Loucy (cell line): ENCODE measurements around the gene ZCWPW1.

ENCODE experiments used
- H2AFZ ChIP-seq: fragments of 200-600 bp; sonication (generic); 2 replicates; pipeline ENCODE4 v1.6.0; 2016; ENCODE audit warnings: antibody characterized with exemption, mild to moderate bottlenecking, low read length, moderate library complexity
- H3F3A ChIP-seq: fragments of 200-600 bp; 2 replicates; pipeline ENCODE4 v1.6.0; 2016; ENCODE audit warnings: antibody characterized with exemption, low read depth, mild to moderate bottlenecking
- H3K27me3 ChIP-seq: fragments of 200-600 bp; sonication (generic); 2 replicates; pipeline ENCODE4 v1.6.1; 2014; ENCODE audit warnings: low read length, mild to moderate bottlenecking; ENCODE audit not compliant: insufficient read depth, poor library complexity, severe bottlenecking
- H3K36me3 ChIP-seq: fragments of 200-600 bp; sonication (generic); 2 replicates; pipeline ENCODE4 v1.6.1; 2016; ENCODE audit warnings: low read length; ENCODE audit not compliant: insufficient read depth
- H3K4me1 ChIP-seq: fragments of 200-600 bp; sonication (generic); 2 replicates; pipeline ENCODE4 v1.5.1; 2014; ENCODE audit warnings: low read length, mild to moderate bottlenecking; ENCODE audit not compliant: insufficient read depth, poor library complexity, severe bottlenecking
- H3K4me2 ChIP-seq: fragments of 200-600 bp; sonication (generic); 2 replicates; pipeline ENCODE4 v1.6.0; 2014; ENCODE audit warnings: antibody characterized with exemption, low read length, low read depth, mild to moderate bottlenecking; ENCODE audit not compliant: poor library complexity, severe bottlenecking
- H3K4me3 ChIP-seq: fragments of 200-600 bp; sonication (generic); 2 replicates; pipeline ENCODE4 v1.5.1; 2014; ENCODE audit warnings: low read length, mild to moderate bottlenecking, mixed read lengths; ENCODE audit not compliant: poor library complexity, severe bottlenecking
- H3K79me2 ChIP-seq: fragments of 200-600 bp; sonication (generic); 2 replicates; pipeline ENCODE4 v1.6.1; 2014; ENCODE audit warnings: low read length; ENCODE audit not compliant: insufficient read depth
- H3K9ac ChIP-seq: fragments of 200-600 bp; sonication (generic); 2 replicates; pipeline ENCODE4 v1.6.0; 2014; ENCODE audit warnings: mild to moderate bottlenecking, low read depth, low read length, moderate library complexity; ENCODE audit not compliant: poor library complexity, severe bottlenecking
- H3K9me2 ChIP-seq: fragments of 200-600 bp; sonication (generic); replicated peaks from 2 replicates; pipeline ENCODE4 v1.6.1; 2016; ENCODE audit warnings: low read depth, low read length, mixed read lengths
- H3K9me3 ChIP-seq: fragments of 200-600 bp; sonication (generic); 2 replicates; pipeline ENCODE4 v1.6.1; 2014; ENCODE audit warnings: mild to moderate bottlenecking, antibody characterized with exemption, low read length, low read depth; ENCODE audit not compliant: insufficient read depth
- H4K20me1 ChIP-seq: fragments of 200-600 bp; sonication (generic); 2 replicates; pipeline ENCODE4 v1.6.0; 2014; ENCODE audit warnings: antibody characterized with exemption, low read length, mild to moderate bottlenecking; ENCODE audit not compliant: insufficient read depth, poor library complexity, severe bottlenecking
- CTCF ChIP-seq: fragments of 200-600 bp; sonication (generic); conservative IDR thresholded peaks from 2 replicates; pipeline ENCODE4 v1.5.1; 2014; ENCODE audit warnings: mild to moderate bottlenecking, antibody characterized with exemption, low read length
- EZH2phosphoT487 ChIP-seq: fragments of 200-600 bp; IDR thresholded peaks from 2 replicates; pipeline ENCODE4 v1.6.1; 2018; ENCODE audit warnings: antibody characterized with exemption, mild to moderate bottlenecking, moderate library complexity, borderline replicate concordance

ZCWPW1 gene

GRCh38 chr7:100429637-100430492 is 1.4 kb upstream of the ZCWPW1 start, which contains the start of gene MEPCE:
MEPCE (plus strand) TSS chr7:100429831; CDS start chr7:100430019, 188 bp downstream.
- peak within 1 kb of the TSS; percentile 80 for H2AFZ ChIP-seq
- H3K4me3 ChIP-seq, result peak within 1 kb of the TSS; percentile 85
- peak within 1 kb of the TSS; percentile 83 for H3K4me2 ChIP-seq
- H3K9me2 ChIP-seq, result no peaks in the 10 kb centered on the region
- TF ChIP-seq EZH2phosphoT487 (no peak), CTCF (no peak)
- H3K36me3 ChIP-seq, result peaks cover 29% of the 10 kb centered on the region; the same call in 1 of the 2 replicates
- H3K9me3 ChIP-seq, result no peaks in the 10 kb centered on the region
- H4K20me1 ChIP-seq, result peaks cover 45% of the 10 kb centered on the region
- H3K79me2 ChIP-seq, result peaks cover 52% of the 10 kb centered on the region
- H3F3A ChIP-seq, result peaks cover 8% of the 10 kb centered on the region; the same call in 1 of the 2 replicates
- peaks cover 47% of the 10 kb centered on the region for H3K4me1 ChIP-seq
- no peaks in the 10 kb centered on the region for H3K27me3 ChIP-seq
- peak within 1 kb of the TSS; percentile 98 for H3K9ac ChIP-seq

GRCh38 chr7:100428967-100429636 is 599 bp upstream of the ZCWPW1 start:
- H2AFZ ChIP-seq, result peak overlapping the region; percentile 80
- H3K9me2 ChIP-seq, result no peaks in the 10 kb centered on the region
- peaks cover 38% of the 10 kb centered on the region for H4K20me1 ChIP-seq
- no peaks in the 10 kb centered on the region for H3K9me3 ChIP-seq
- peaks cover 42% of the 10 kb centered on the region for H3K4me1 ChIP-seq
- H3F3A ChIP-seq, result peaks cover 5% of the 10 kb centered on the region; the same call in 1 of the 2 replicates
- TF ChIP-seq CTCF (no peak), EZH2phosphoT487 (no peak)
- peak overlapping the region; percentile 85 for H3K4me3 ChIP-seq
- peaks cover 23% of the 10 kb centered on the region; the same call in 1 of the 2 replicates for H3K36me3 ChIP-seq
- no peaks in the 10 kb centered on the region for H3K27me3 ChIP-seq
- H3K79me2 ChIP-seq, result peaks cover 45% of the 10 kb centered on the region
- H3K9ac ChIP-seq, result peak overlapping the region; percentile 98
- peak overlapping the region; percentile 83 for H3K4me2 ChIP-seq

GRCh38 chr7:100427762-100428198 is 723 bp downstream of the ZCWPW1 start:
- peak overlapping the region; percentile 80 for H2AFZ ChIP-seq
- no peaks in the 10 kb centered on the region for H3K9me3 ChIP-seq
- H3F3A ChIP-seq, result peaks cover 5% of the 10 kb centered on the region; the same call in 1 of the 2 replicates
- peak overlapping the region; percentile 85 for H3K4me3 ChIP-seq
- H3K9ac ChIP-seq, result peak overlapping the region; percentile 98
- H3K79me2 ChIP-seq, result peaks cover 32% of the 10 kb centered on the region
- peaks cover 26% of the 10 kb centered on the region for H4K20me1 ChIP-seq
- peak overlapping the region; percentile 69 for H3K4me2 ChIP-seq
- H3K36me3 ChIP-seq, result peaks cover 9% of the 10 kb centered on the region; the same call in 1 of the 2 replicates
- H3K9me2 ChIP-seq, result no peaks in the 10 kb centered on the region
- H3K27me3 ChIP-seq, result no peaks in the 10 kb centered on the region
- no peak for TF ChIP-seq EZH2phosphoT487
- no peak for TF ChIP-seq CTCF
- H3K4me1 ChIP-seq, result peaks cover 29% of the 10 kb centered on the region
